Left ventricle myocardium inferior (tissue), 1 donor: ENCODE data around the gene MACROD2. TPM values are rescaled to one million over a fixed set of nuclear protein-coding genes. Genes with fewer than 3 reads are reported as not detected.

Source experiments
- DNase-seq: peaks from one replicate; pipeline ENCODE4 v3.0.0-alpha.2; 2020
- H3K27ac ChIP-seq: fragments of 200-600 bp; replicated peaks from 2 replicates; pipeline ENCODE4 v1.8.0; 2021
- H3K27me3 ChIP-seq: fragments of 200-600 bp; 2 replicates; pipeline ENCODE4 v1.8.0; 2021; ENCODE audit warnings: low read depth
- H3K36me3 ChIP-seq: fragments of 200-600 bp; 2 replicates; pipeline ENCODE4 v1.8.0; 2021
- H3K4me1 ChIP-seq: fragments of 200-600 bp; 2 replicates; pipeline ENCODE4 v1.8.0; 2021
- H3K4me3 ChIP-seq: fragments of 200-600 bp; 2 replicates; pipeline ENCODE4 v1.8.0; 2021; ENCODE audit warnings: mild to moderate bottlenecking, moderate library complexity
- H3K9me3 ChIP-seq: fragments of 200-600 bp; replicated peaks from 2 replicates; pipeline ENCODE4 v1.8.0; 2021
- CTCF ChIP-seq: fragments of 200-600 bp; IDR thresholded peaks from 2 replicates; pipeline ENCODE4 v1.8.0; 2021; ENCODE audit warnings: antibody characterized with exemption, mild to moderate bottlenecking, borderline replicate concordance
- intact Hi-C: fragments of 100-400 bp; cut with micrococcal nuclease; formaldehyde crosslinking; loops from one replicate; pipeline ENCODE4 v1.11.0; 2022
- total RNA-seq: library from RNA; stranded (reverse); fragmentation: NEBNext Ultra II Directional; extraction: Animal tissue kit (Norgen Biotek cat#: 25700); gene quantifications from one replicate; pipeline ENCODE4 v1.2.1, GENCODE V29; 2021
- donor health status: DM: no; HTN: yes; CAD: no; lungs with severe emphysema.

The MACROD2 gene
- total RNA-seq, 1 donor from 2014 or later, result 3.6 TPM

- intact Hi-C loops, result no loop called here
- TF ChIP-seq CTCF, result no peak
- DNase-seq, result no peak
- Histone ChIP-seq H3K9me3 (no peaks in the 10 kb centered on the region), H3K27me3 (no peaks in the 10 kb centered on the region), H3K27ac (no peak overlapping the region), H3K4me3 (no peak overlapping the region), H3K4me1 (no peaks in the 10 kb centered on the region), H3K36me3 (no peaks in the 10 kb centered on the region)
These were observed 703.5 kb downstream of the MACROD2 start for GRCh38 chr20:14698605-14699373.

GRCh38 chr20:14700639-14700960, 705.3 kb downstream of the MACROD2 start:
- Histone ChIP-seq H3K9me3 (no peaks in the 10 kb centered on the region), H3K4me3 (no peak overlapping the region), H3K36me3 (no peaks in the 10 kb centered on the region), H3K27ac (no peak overlapping the region), H3K4me1 (no peaks in the 10 kb centered on the region), H3K27me3 (no peaks in the 10 kb centered on the region)
- TF ChIP-seq CTCF, result no peak
- intact Hi-C loops, result no loop called here
- no peak for DNase-seq

- no peaks in the 10 kb centered on the region for H3K4me1 ChIP-seq
- TF ChIP-seq CTCF, result no peak
- intact Hi-C loops, result no loop called here
- H3K27ac ChIP-seq, result no peak overlapping the region
- H3K4me3 ChIP-seq, result no peak overlapping the region
- H3K27me3 ChIP-seq, result no peaks in the 10 kb centered on the region
- H3K9me3 ChIP-seq, result no peaks in the 10 kb centered on the region
- no peak for DNase-seq
- H3K36me3 ChIP-seq, result no peaks in the 10 kb centered on the region
These were observed 706.0 kb downstream of the MACROD2 start for GRCh38 chr20:14701326-14701725.

GRCh38 chr20:14706555-14706954, 711.2 kb downstream of the MACROD2 start:
- H3K9me3 ChIP-seq, result no peaks in the 10 kb centered on the region
- no peak overlapping the region for H3K4me3 ChIP-seq
- TF ChIP-seq CTCF, result no peak
- DNase-seq, result no peak
- no peaks in the 10 kb centered on the region for H3K27me3 ChIP-seq
- H3K27ac ChIP-seq, result no peak overlapping the region
- intact Hi-C loops, result no loop called here
- no peaks in the 10 kb centered on the region for H3K4me1 ChIP-seq
- H3K36me3 ChIP-seq, result no peaks in the 10 kb centered on the region

GRCh38 chr20:14707026-14707680, 711.8 kb downstream of the MACROD2 start:
- H3K36me3 ChIP-seq, result no peaks in the 10 kb centered on the region
- intact Hi-C loops, result no loop called here
- TF ChIP-seq CTCF, result no peak
- no peaks in the 10 kb centered on the region for H3K4me1 ChIP-seq
- H3K27ac ChIP-seq, result no peak overlapping the region
- H3K4me3 ChIP-seq, result no peak overlapping the region
- H3K27me3 ChIP-seq, result no peaks in the 10 kb centered on the region
- DNase-seq, result no peak
- H3K9me3 ChIP-seq, result no peaks in the 10 kb centered on the region
